LNCaP clone FGC (cell line): ENCODE data around the gene SOHLH1.

Experiments
- DNase-seq: peaks from one replicate; pipeline ENCODE4 v3.0.0-alpha.2; 2011; ENCODE audit warnings: low read depth
- H3K4me3 ChIP-seq: 2 replicates; pipeline ENCODE4 v1.5.1; 2011; ENCODE audit warnings: mild to moderate bottlenecking, low read depth, low read length, control low read depth
- CTCF ChIP-seq: IDR thresholded peaks from 2 replicates; pipeline ENCODE4 v1.5.1; 2012; ENCODE audit warnings: mild to moderate bottlenecking; ENCODE audit not compliant: control insufficient read depth, insufficient read depth; ENCODE audit errors: extremely low read depth

The SOHLH1 gene

GRCh38 chr9:135712613-135713295 lies 13.5 kb upstream of the SOHLH1 start:
- no peak for TF ChIP-seq CTCF
- H3K4me3 ChIP-seq, result no peak overlapping the region
- no peak for DNase-seq

- DNase-seq, result no peak
- H3K4me3 ChIP-seq, result no peak overlapping the region
- TF ChIP-seq CTCF, result no peak
These were observed 12.6 kb upstream of the SOHLH1 start for GRCh38 chr9:135711881-135712280.

- no peak overlapping the region for H3K4me3 ChIP-seq
- DNase-seq, result no peak
- no peak for TF ChIP-seq CTCF
These were observed 12.1 kb upstream of the SOHLH1 start for GRCh38 chr9:135711391-135711790.

- no peak for DNase-seq
- no peak for TF ChIP-seq CTCF
- H3K4me3 ChIP-seq, result no peak overlapping the region
These were observed 8.9 kb upstream of the SOHLH1 start for GRCh38 chr9:135708164-135708563.

GRCh38 chr9:135707252-135708138 lies 8.2 kb upstream of the SOHLH1 start:
- TF ChIP-seq CTCF, result no peak
- no peak overlapping the region for H3K4me3 ChIP-seq
- no peak for DNase-seq

- H3K4me3 ChIP-seq, result no peak overlapping the region
- no peak for DNase-seq
- TF ChIP-seq CTCF, result no peak
These were observed 7.0 kb upstream of the SOHLH1 start for GRCh38 chr9:135706288-135706687.
